Prostate gland (tissue), 2 donors: ENCODE data around the gene GCNA.

Source experiments
- CTCF ChIP-seq, 4 experiments: fragments of 200-600 bp in 2 of 4; fragments of 450-650 bp in 2 of 4; sonication (generic) in 2 of 4; IDR thresholded peaks; 1 replicate in 3 of 4; 2 replicates in 1 of 4; pipeline ENCODE4 v1.5.1; 2016 to 2019; ENCODE audit warnings: antibody characterized with exemption in 4 of 4, mild to moderate bottlenecking in 2 of 4, moderate library complexity in 2 of 4
- POLR2A ChIP-seq: fragments of 450-650 bp; IDR thresholded peaks from one replicate; pipeline ENCODE4 v1.6.1; 2016; ENCODE audit warnings: antibody characterized with exemption, mild to moderate bottlenecking
- POLR2AphosphoS5 ChIP-seq: sonication (generic); formaldehyde crosslinking; IDR thresholded peaks from one replicate; pipeline ENCODE4 v1.6.1; 2017; ENCODE audit warnings: antibody characterized with exemption

DNA sequence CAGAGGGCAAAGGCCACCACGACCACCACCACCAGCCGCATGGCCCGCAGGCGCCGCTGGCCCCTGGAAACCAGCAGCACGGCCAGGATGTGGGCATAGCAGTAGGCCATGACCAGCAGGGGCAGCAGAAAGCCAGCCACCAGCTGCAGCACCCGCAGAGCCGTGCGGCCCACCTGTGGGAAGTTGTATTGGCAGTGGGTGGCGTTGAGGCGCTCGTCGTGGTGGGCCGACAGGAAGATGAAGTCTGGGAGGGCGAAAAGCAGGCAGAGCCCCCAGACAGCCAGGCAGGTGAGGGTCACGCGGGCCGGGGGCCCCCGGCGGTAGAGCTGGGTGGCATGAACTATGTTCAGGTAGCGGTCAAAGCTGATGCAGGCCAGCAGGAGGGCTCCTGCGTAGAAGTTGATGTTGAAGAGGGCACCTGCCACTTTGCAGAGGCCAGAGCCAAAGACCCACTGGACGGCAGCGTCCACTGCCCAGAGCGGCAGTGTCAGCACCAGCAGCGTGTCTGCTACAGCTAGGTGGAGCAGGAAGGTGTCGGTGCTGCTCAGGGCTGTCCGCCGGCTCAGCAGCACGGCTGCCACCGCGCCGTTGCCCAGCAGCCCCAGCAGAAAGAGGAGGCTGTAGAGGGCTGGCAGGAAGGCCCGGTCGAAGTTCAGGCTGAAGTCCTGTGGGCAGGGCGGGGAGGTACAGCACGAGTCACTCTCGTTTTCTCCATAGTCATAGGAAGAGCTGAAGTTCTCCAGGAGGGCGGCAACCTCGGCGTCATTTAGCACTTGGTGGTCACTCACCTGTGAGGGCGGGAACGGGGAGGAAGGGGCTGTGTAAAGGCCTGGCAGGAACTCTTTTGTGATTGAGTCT, 38.7 kb downstream of the GCNA start:
- TF ChIP-seq POLR2AphosphoS5 (no peak), CTCF (IDR thresholded peaks at IDR 0.05) (no peak), POLR2A (no peak)
